OCI-LY7 (cell line): ENCODE results near the gene CASQ2.

Experiments
- EZH2phosphoT487 ChIP-seq: fragments of 200-600 bp; sonication (generic); IDR thresholded peaks from 2 replicates; pipeline ENCODE4 v1.6.1; 2018; ENCODE audit warnings: low read depth, borderline replicate concordance, mild to moderate bottlenecking, mixed run types, antibody characterized with exemption, low read length, moderate library complexity, mixed read lengths
- TF ChIP-seq, protein P1 (sequence below): fragments of 200-600 bp; sonication (generic); conservative IDR thresholded peaks from 2 replicates; pipeline ENCODE4 v1.5.1; 2014; ENCODE audit warnings: mild to moderate bottlenecking, antibody characterized with exemption, low read length, moderate library complexity, mixed read lengths

DNA sequence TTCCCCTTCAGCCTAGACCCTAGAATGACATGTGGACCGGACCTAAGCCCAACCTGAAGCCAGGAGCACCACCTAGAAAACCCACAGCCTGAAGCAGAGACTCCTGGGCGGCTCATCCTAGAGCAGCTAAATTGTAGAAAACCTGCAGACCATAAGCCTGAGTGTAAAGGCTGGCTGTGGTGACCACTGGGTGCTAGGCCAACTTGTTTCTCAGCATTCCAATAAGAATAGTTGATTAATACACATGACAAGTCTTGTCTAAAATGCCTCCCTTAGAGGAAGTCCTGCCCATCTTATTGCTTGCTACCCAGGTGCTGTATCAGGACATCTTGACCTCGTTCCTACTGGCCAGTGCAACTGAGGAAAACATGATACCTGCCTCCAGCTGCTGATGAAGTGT lies 23.3 kb upstream of the CASQ2 start:
- TF ChIP-seq, protein P1, sequence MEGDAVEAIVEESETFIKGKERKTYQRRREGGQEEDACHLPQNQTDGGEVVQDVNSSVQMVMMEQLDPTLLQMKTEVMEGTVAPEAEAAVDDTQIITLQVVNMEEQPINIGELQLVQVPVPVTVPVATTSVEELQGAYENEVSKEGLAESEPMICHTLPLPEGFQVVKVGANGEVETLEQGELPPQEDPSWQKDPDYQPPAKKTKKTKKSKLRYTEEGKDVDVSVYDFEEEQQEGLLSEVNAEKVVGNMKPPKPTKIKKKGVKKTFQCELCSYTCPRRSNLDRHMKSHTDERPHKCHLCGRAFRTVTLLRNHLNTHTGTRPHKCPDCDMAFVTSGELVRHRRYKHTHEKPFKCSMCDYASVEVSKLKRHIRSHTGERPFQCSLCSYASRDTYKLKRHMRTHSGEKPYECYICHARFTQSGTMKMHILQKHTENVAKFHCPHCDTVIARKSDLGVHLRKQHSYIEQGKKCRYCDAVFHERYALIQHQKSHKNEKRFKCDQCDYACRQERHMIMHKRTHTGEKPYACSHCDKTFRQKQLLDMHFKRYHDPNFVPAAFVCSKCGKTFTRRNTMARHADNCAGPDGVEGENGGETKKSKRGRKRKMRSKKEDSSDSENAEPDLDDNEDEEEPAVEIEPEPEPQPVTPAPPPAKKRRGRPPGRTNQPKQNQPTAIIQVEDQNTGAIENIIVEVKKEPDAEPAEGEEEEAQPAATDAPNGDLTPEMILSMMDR: no peak
- no peak for TF ChIP-seq EZH2phosphoT487
